ENCODE measurements around the gene RAD51B.

Gene RAD51B

DNA sequence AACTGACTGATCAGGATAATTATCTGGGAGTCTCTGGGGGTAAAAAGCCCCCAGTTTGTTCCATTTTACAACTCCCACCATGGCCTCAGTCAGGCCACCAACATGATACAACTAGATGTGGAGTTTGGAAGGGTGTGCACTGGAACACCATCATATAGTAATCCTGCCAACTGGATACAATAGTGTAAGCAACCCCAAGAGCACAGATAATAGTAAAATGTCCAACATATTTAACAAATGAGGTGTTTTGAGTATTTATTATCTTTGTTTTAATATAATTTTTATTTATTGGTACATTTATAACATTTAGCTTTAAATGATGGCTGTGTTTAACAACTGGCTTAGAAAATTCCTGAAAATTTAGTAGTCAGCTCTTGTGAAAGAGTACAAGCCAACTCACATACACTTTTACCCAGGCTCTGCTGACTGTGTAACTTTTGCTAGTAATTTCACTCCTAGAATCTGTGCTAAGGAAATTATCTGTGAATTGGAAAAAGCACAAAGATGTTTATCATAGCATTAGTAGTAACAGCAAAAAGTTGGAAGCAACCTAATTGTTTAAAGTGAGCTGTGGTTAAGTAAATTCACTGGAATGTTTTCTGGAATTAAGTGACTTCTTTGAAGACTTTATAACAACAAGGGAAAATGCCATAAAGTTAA lies 196.8 kb downstream of the RAD51B start:
- Histone ChIP-seq H3K36me3 (ENCODE audit: control insufficient read depth, insufficient read depth, low read length) (no peaks in the 10 kb centered on the region), H3K4me3 (replicated peaks; ENCODE audit: low read depth, low read length) (no peak overlapping the region), H3K27me3 (replicated peaks; ENCODE audit: control insufficient read depth, insufficient read depth, low read length) (no peaks in the 10 kb centered on the region)
- DNase-seq (ENCODE audit: extremely low read depth, insufficient read length) = no peak
- TF ChIP-seq, protein P1, sequence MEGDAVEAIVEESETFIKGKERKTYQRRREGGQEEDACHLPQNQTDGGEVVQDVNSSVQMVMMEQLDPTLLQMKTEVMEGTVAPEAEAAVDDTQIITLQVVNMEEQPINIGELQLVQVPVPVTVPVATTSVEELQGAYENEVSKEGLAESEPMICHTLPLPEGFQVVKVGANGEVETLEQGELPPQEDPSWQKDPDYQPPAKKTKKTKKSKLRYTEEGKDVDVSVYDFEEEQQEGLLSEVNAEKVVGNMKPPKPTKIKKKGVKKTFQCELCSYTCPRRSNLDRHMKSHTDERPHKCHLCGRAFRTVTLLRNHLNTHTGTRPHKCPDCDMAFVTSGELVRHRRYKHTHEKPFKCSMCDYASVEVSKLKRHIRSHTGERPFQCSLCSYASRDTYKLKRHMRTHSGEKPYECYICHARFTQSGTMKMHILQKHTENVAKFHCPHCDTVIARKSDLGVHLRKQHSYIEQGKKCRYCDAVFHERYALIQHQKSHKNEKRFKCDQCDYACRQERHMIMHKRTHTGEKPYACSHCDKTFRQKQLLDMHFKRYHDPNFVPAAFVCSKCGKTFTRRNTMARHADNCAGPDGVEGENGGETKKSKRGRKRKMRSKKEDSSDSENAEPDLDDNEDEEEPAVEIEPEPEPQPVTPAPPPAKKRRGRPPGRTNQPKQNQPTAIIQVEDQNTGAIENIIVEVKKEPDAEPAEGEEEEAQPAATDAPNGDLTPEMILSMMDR (IDR thresholded peaks at IDR 0.05; ENCODE audit: insufficient read depth, low read length, poor library complexity, severe bottlenecking) = no peak

DNA sequence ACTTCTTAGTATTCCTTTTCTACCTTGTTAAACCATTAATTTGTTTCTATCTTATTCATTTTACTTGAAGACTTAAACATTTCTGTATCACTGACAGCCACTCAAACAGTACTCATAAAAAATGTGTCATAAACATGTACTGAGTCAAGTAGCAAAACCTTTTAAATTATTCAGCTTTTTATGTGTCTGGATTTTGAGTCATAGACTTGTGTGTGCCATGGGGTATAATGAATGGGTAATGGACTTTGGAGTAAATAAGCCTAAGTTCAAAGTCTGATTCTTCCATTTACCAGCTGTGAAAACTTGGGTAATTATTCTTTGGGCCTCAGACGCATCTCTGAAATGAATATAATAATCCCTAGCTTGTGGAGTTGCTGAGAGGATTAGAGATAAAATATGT lies 199.0 kb downstream of the RAD51B start:
- TF ChIP-seq, protein P1 (IDR thresholded peaks at IDR 0.05; ENCODE audit: insufficient read depth, low read length, poor library complexity, severe bottlenecking) = no peak
- no peak for DNase-seq (ENCODE audit: extremely low read depth, insufficient read length)
- no peak overlapping the region for H3K4me3 ChIP-seq (replicated peaks; ENCODE audit: low read depth, low read length)
- no peaks in the 10 kb centered on the region for H3K27me3 ChIP-seq (replicated peaks; ENCODE audit: control insufficient read depth, insufficient read depth, low read length)
- H3K36me3 ChIP-seq (ENCODE audit: control insufficient read depth, insufficient read depth, low read length) = no peaks in the 10 kb centered on the region

DNA sequence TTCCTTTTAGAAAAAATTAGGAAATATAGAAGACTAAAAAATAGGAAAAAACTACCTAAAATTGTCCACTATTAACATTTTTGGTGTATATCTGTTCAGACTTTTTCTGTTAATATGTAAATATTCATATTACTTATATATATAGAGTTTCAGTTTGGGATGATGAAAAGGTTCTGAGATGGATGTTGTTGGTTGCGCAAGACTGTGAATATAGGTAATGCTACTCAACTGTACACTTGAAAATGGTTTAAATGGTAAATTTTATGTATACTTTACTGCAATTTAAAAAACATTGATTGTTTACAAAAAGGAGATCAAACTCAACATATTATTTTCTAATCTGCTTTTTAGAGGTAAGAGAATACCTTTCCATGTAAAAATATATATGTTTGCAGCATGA lies 200.9 kb downstream of the RAD51B start:
- H3K4me3 ChIP-seq (replicated peaks; ENCODE audit: low read depth, low read length) = no peak overlapping the region
- TF ChIP-seq, protein P1 (IDR thresholded peaks at IDR 0.05; ENCODE audit: insufficient read depth, low read length, poor library complexity, severe bottlenecking) = no peak
- H3K27me3 ChIP-seq (replicated peaks; ENCODE audit: control insufficient read depth, insufficient read depth, low read length) = no peaks in the 10 kb centered on the region
- no peaks in the 10 kb centered on the region for H3K36me3 ChIP-seq (ENCODE audit: control insufficient read depth, insufficient read depth, low read length)
- no peak for DNase-seq (ENCODE audit: extremely low read depth, insufficient read length)

DNA sequence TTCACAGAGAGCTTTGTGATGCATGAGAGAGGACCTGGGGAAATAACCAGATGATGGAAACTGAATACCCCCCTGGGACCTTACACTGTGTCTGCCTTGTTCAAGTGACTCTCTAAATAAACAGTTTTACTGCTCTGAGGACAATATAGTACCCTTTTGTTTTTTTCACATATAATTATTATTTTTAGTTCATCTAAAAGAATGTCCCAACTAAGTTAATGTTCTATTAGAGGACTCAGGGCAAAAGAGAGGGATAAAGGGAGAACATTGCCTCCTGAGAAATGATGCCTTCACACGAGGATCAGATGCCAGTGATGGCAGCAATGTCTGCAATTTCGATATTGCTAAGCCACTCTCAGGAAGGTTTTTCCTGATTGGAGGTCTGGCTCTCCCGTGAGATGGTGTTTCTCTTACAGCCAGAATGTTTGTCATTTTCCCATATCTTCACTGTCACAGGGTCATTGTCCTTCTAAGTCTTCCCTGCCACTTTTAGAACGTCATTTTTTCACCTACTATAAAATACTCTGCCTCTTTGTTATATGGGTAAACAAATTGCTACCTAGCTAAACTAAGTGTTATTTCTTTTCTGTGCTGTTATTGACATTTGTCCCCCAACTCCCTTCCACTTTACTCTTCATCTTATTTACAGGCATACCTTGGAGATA lies 201.6 kb downstream of the RAD51B start:
- Histone ChIP-seq H3K27me3 (replicated peaks; ENCODE audit: control insufficient read depth, insufficient read depth, low read length) (no peaks in the 10 kb centered on the region), H3K4me3 (replicated peaks; ENCODE audit: low read depth, low read length) (no peak overlapping the region), H3K36me3 (ENCODE audit: control insufficient read depth, insufficient read depth, low read length) (no peaks in the 10 kb centered on the region)
- TF ChIP-seq, protein P1 (IDR thresholded peaks at IDR 0.05; ENCODE audit: insufficient read depth, low read length, poor library complexity, severe bottlenecking) = no peak
- no peak for DNase-seq (ENCODE audit: extremely low read depth, insufficient read length)

DNA sequence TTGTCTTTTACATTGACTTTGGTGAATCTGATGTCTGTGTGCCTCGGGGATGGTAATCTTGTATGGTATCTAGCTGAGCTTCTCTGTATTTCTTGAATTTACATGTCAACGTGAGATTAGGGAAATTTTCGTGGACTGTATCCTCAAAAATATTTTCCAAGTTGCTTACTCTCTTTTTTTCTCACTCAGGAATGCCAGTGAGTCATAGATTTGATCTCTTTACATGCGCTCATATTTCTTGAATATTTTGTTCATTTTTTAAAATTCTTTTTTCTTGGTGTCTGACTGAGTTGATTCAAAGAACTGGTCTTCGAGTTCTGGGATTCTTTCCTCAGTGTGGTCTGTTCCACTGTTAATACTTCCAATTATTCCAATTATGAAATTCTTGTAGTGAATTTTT lies 207.7 kb downstream of the RAD51B start:
- no peaks in the 10 kb centered on the region for H3K27me3 ChIP-seq (replicated peaks; ENCODE audit: control insufficient read depth, insufficient read depth, low read length)
- TF ChIP-seq, protein P1 (IDR thresholded peaks at IDR 0.05; ENCODE audit: insufficient read depth, low read length, poor library complexity, severe bottlenecking) = no peak
- H3K36me3 ChIP-seq (ENCODE audit: control insufficient read depth, insufficient read depth, low read length) = no peaks in the 10 kb centered on the region
- DNase-seq (ENCODE audit: extremely low read depth, insufficient read length) = no peak
- no peak overlapping the region for H3K4me3 ChIP-seq (replicated peaks; ENCODE audit: low read depth, low read length)
